ENCODE data around the gene CBFA2T3. TPM values are rescaled to one million over a fixed set of nuclear protein-coding genes. Genes with fewer than 3 reads are reported as not detected.

Gene CBFA2T3
- total and polyA plus RNA-seq, 2 of the 13 experiments (the other 11 are each of a cell fraction or from before 2014, with no cell fraction given): 0.05 TPM; not detected in 1

- ATAC-seq (no peak), FAIRE-seq (no peak), DNase-seq (ENCODE audit: low spot score) (no peak)
- WGBS (ENCODE audit: low lambda C conversion rate): 98% methylated on average over 9 of the region's 9 CpGs
- H3K9me3 ChIP-seq (ENCODE audit: low read length): no peaks in the 10 kb centered on the region
- H3K79me2 ChIP-seq (ENCODE audit: insufficient read depth, low read length): no peaks in the 10 kb centered on the region
- TF ChIP-seq ZBTB40 (IDR thresholded peaks at IDR 0.05): no peak
- no peak for TF ChIP-seq ZBTB40 (CRISPR knock-in tag; IDR thresholded peaks at IDR 0.05)
- TF ChIP-seq ZNF296 (CRISPR knock-in tag; conservative IDR thresholded peaks at IDR 0.05): no peak
- no peak for TF ChIP-seq ZNF160 (CRISPR knock-in tag; IDR thresholded peaks at IDR 0.05)
- no peak overlapping the region for H3K27ac ChIP-seq (ENCODE audit: extremely low read length, insufficient read depth, low read length)
- ChIA-PET CTCF (ENCODE audit: low intra/inter-chr PET ratio, low total read pairs) (no interaction called here), POLR2A (interaction anchor here (0.6 kb wide), 1 partner anchor 9 kb away, joined by 3 read pairs; no protein-coding TSS in a partner anchor)
- H3K27me3 ChIP-seq (ENCODE audit: control insufficient read depth in 1 of 2, insufficient read depth in 2 of 2, low read length in 2 of 2): no peaks in the 10 kb centered on the region
- H2AFZ ChIP-seq (ENCODE audit: low read length): no peak overlapping the region
- peaks cover 0 to 3% of the 10 kb centered on the region in 2 experiments; a peak in 2 of 5 replicates for H3K36me3 ChIP-seq (replicated peaks in 1 of 2; ENCODE audit: control insufficient read depth in 1 of 2, insufficient read depth in 2 of 2, low read length in 2 of 2)
- H4K20me1 ChIP-seq (ENCODE audit: insufficient read depth, low read length): peaks cover 3% of the 10 kb centered on the region; the same call in 1 of the 2 replicates
- in situ Hi-C loops (cut with HindIII; ENCODE audit: extremely low pct_ligation_motif_present, low pct_unique_long_range_greater_than_20kb): no loop called here
- H3K4me3 ChIP-seq (replicated peaks in 1 of 3; ENCODE audit: insufficient read depth in 1 of 3, low read depth in 2 of 3, low read length in 3 of 3): no peak overlapping the region
- H3K4me1 ChIP-seq (ENCODE audit: insufficient read depth, low read length): no peaks in the 10 kb centered on the region
- BruUV-seq (replicated peaks): no TSS peak
- no peak overlapping the region for H3K4me2 ChIP-seq (ENCODE audit: low read depth, low read length)
- no peak overlapping the region for H3K9ac ChIP-seq (ENCODE audit: insufficient read depth, low read depth, low read length)
- intact Hi-C loops (cut with micrococcal nuclease; ENCODE audit: unreplicated experiment): no loop called here
These were observed 130.9 kb downstream of the CBFA2T3 start for GRCh38 chr16:88846088-88846487.

Measured in HepG2 (cell line).